HepG2 (cell line): ENCODE data around the gene PRKG1. TPM values are rescaled to one million over a fixed set of nuclear protein-coding genes. Genes with fewer than 3 reads are reported as not detected.

Experiments used
- ATAC-seq: fragments of 200-7000 bp; cut with Tn5 transposase; 3 replicates; pipeline ENCODE4 v1.9.1; 2020; ENCODE audit warnings: mild to moderate bottlenecking, moderate library complexity
- BruUV-seq: library from RNA; stranded (reverse); fragments of 400-500 nt; replicated peaks from 2 replicates; lab custom pipeline; 2021; lab: Mats Ljungman, UMichigan
- CTCF ChIA-PET: fragments of 300-600 bp; formaldehyde crosslinking; extraction: SDS; loops from one replicate; lab custom pipeline; 2021; ENCODE audit warnings: low total read pairs, inconsistent platforms, low intra/inter-chr PET ratio; lab: Yijun Ruan, JAX
- POLR2A ChIA-PET: fragments of 350-600 bp; sonication (Branson Sonifier 250); formaldehyde crosslinking; loops from one replicate; lab custom pipeline; 2020; ENCODE audit warnings: antibody characterized with exemption, inconsistent platforms; lab: Yijun Ruan, JAX
- DNase-seq: peaks from one replicate; pipeline ENCODE4 v3.0.0-alpha.2; 2015; ENCODE audit warnings: low spot score
- FAIRE-seq: peaks from 3 replicates; lab custom pipeline; 2011; peaks lifted over from hg19 to GRCh38; lab: Jason Lieb, UNC
- H2AFZ ChIP-seq: one replicate; pipeline ENCODE4 v1.6.1; 2011; ENCODE audit warnings: low read length, inconsistent platforms
- H3K27ac ChIP-seq: fragments of 300-600 bp; 3 replicates; pipeline ENCODE4 v1.8.0; 2011; ENCODE audit warnings: mixed run types, mild to moderate bottlenecking, mixed read lengths, low read length, inconsistent platforms; ENCODE audit not compliant: insufficient read depth; ENCODE audit errors: extremely low read length
- H3K27me3 ChIP-seq, 2 experiments: fragments of 200-600 bp in 1 of 2; 2 replicates in 1 of 2; 3 replicates in 1 of 2; pipeline versions ENCODE4 v1.6.0 to v1.8.0; 2011; ENCODE audit warnings: low read length in 2 of 2, mild to moderate bottlenecking in 2 of 2, moderate library complexity in 2 of 2, inconsistent platforms in 1 of 2; ENCODE audit not compliant: insufficient read depth in 2 of 2, control insufficient read depth in 1 of 2
- H3K36me3 ChIP-seq, 2 experiments: fragments of 200-600 bp in 1 of 2; replicated peaks in 1 of 2; 2 replicates in 1 of 2; 3 replicates in 1 of 2; pipeline versions ENCODE4 v1.5.1 to v1.8.0; 2011; ENCODE audit warnings: low read length in 2 of 2, inconsistent platforms in 1 of 2; ENCODE audit not compliant: insufficient read depth in 2 of 2, control insufficient read depth in 1 of 2
- H3K4me1 ChIP-seq: 2 replicates; pipeline ENCODE4 v1.5.1; 2012; ENCODE audit warnings: low read length, inconsistent platforms; ENCODE audit not compliant: insufficient read depth
- H3K4me2 ChIP-seq: 2 replicates; pipeline ENCODE4 v1.6.0; 2011; ENCODE audit warnings: low read depth, low read length, inconsistent platforms
- H3K4me3 ChIP-seq, 3 experiments: fragments of 200-600 bp in 1 of 3; sonication (generic), shearing (Covaris generic) in 1 of 3; replicated peaks in 1 of 3; 2 replicates each; pipeline ENCODE4 v1.5.1; 2011 to 2016; ENCODE audit warnings: low read length in 3 of 3, inconsistent platforms in 2 of 3, low read depth in 2 of 3, mild to moderate bottlenecking in 2 of 3, control low read depth in 1 of 3, mixed read lengths in 1 of 3; ENCODE audit not compliant: insufficient read depth in 1 of 3
- H3K79me2 ChIP-seq: one replicate; pipeline ENCODE4 v1.6.1; 2011; ENCODE audit warnings: low read length, inconsistent platforms; ENCODE audit not compliant: insufficient read depth
- H3K9ac ChIP-seq: 2 replicates; pipeline ENCODE4 v1.6.0; 2011; ENCODE audit warnings: mild to moderate bottlenecking, low read depth, low read length, inconsistent platforms; ENCODE audit not compliant: insufficient read depth
- H3K9me3 ChIP-seq: 2 replicates; pipeline ENCODE4 v1.5.1; 2012; ENCODE audit warnings: mild to moderate bottlenecking, low read length
- H4K20me1 ChIP-seq: 2 replicates; pipeline ENCODE4 v1.6.0; 2011; ENCODE audit warnings: inconsistent platforms, mild to moderate bottlenecking, low read length, moderate library complexity; ENCODE audit not compliant: insufficient read depth
- AFF4 ChIP-seq: sonication (generic); formaldehyde crosslinking; IDR thresholded peaks from 2 replicates; pipeline ENCODE4 v1.4.0; 2020; ENCODE audit warnings: missing genetic modification reagents
- ATF6 ChIP-seq: sonication (generic); formaldehyde crosslinking; conservative IDR thresholded peaks from 2 replicates; pipeline ENCODE4 v1.4.0; 2020; ENCODE audit warnings: missing genetic modification reagents
- CREB1 ChIP-seq, 2 experiments: fragments of 450-650 bp in 1 of 2; IDR thresholded peaks; 2 replicates each; pipeline ENCODE4 v1.6.1; 2016 to 2017; ENCODE audit warnings: control low read depth in 1 of 2, mild to moderate bottlenecking in 1 of 2, missing compliant biosample characterization in 1 of 2, missing genetic modification characterization in 1 of 2
- FOXO1 ChIP-seq: sonication (generic); formaldehyde crosslinking; IDR thresholded peaks from 2 replicates; pipeline ENCODE4 v1.4.0; 2020; ENCODE audit warnings: missing genetic modification reagents
- POLR2A ChIP-seq, 2 experiments: IDR thresholded peaks; 2 replicates each; pipeline ENCODE4 v1.6.1; 2011; ENCODE audit warnings: low read depth in 2 of 2, low read length in 2 of 2, mild to moderate bottlenecking in 1 of 2, moderate library complexity in 1 of 2; ENCODE audit not compliant: insufficient read depth in 1 of 2
- POLR2AphosphoS5 ChIP-seq: IDR thresholded peaks from 2 replicates; pipeline ENCODE4 v1.6.1; 2012; ENCODE audit warnings: low read depth, low read length
- ZFP90 ChIP-seq: sonication (generic); formaldehyde crosslinking; IDR thresholded peaks from 2 replicates; pipeline ENCODE4 v1.8.0; 2022; ENCODE audit warnings: missing genetic modification reagents, mild to moderate bottlenecking, inconsistent platforms, borderline replicate concordance
- ZNF33A ChIP-seq: sonication (generic); formaldehyde crosslinking; IDR thresholded peaks from 2 replicates; pipeline ENCODE4 v1.5.1; 2020; ENCODE audit warnings: missing genetic modification reagents, mild to moderate bottlenecking, moderate library complexity, borderline replicate concordance
- ZNF780A ChIP-seq: sonication (generic); formaldehyde crosslinking; IDR thresholded peaks from 2 replicates; pipeline ENCODE4 v1.8.0; 2022; ENCODE audit warnings: mild to moderate bottlenecking, missing genetic modification reagents, moderate library complexity
- ZNF792 ChIP-seq: IDR thresholded peaks from 2 replicates; pipeline ENCODE4 v1.6.1; 2016
- ZNF891 ChIP-seq: sonication (generic); formaldehyde crosslinking; IDR thresholded peaks from 2 replicates; pipeline ENCODE4 v1.5.0; 2020; ENCODE audit warnings: mild to moderate bottlenecking, missing genetic modification reagents
- ZSCAN21 ChIP-seq: sonication (generic); formaldehyde crosslinking; IDR thresholded peaks from 2 replicates; pipeline ENCODE4 v1.8.0; 2022; ENCODE audit warnings: mild to moderate bottlenecking, missing genetic modification reagents, moderate library complexity, borderline replicate concordance
- WGBS: methylation state at CpG from one replicate; pipeline ENCODE4 v1.1.6; 2017; ENCODE audit warnings: low lambda C conversion rate; 5-methylcytosine and 5-hydroxymethylcytosine counted together
- in situ Hi-C: cut with HindIII; loops from 2 replicates; pipeline ENCODE4 v1.10.0; 2017; ENCODE audit warnings: low pct_unique_long_range_greater_than_20kb; ENCODE audit not compliant: extremely low pct_ligation_motif_present
- intact Hi-C: fragments of 100-400 bp; cut with micrococcal nuclease; formaldehyde crosslinking; loops from one replicate; pipeline ENCODE4 v1.10.0; 2022; ENCODE audit not compliant: unreplicated experiment
- polyA plus RNA-seq, 8 experiments: library from polyadenylated mRNA; depleted of rRNA in 3 of 8; stranded (reverse) in 7 of 8; unstranded in 1 of 8; fragments of >200 nt; fragmentation: Illumina TruSeq in 4 of 8; extraction: Trizol in 4 of 8; gene quantifications; 2 replicates each; pipeline versions ENCODE4 v1.2.1 to v1.2.3, GENCODE V29; 2011 to 2016; ENCODE audit warnings: low read depth in 4 of 8, missing spikeins in 1 of 8, mixed read lengths in 1 of 8; ENCODE audit not compliant: insufficient read depth in 1 of 8
- total RNA-seq, 5 experiments: library from RNA; depleted of rRNA; stranded (reverse); fragments of >200 nt; fragmentation: Illumina TruSeq; extraction: Trizol; gene quantifications; 2 replicates each; pipeline ENCODE4 v1.2.3, GENCODE V29; 2016; ENCODE audit warnings: low read depth in 1 of 5

The PRKG1 gene
- total and polyA plus RNA-seq, 2 of the 13 experiments (the other 11 are each of a cell fraction or from before 2014, with no cell fraction given) = 0.01 TPM; not detected in 1

- Histone ChIP-seq H3K4me2 (peak overlapping the region; percentile 41), H2AFZ (no peak overlapping the region), H3K27ac (no peak overlapping the region), H3K79me2 (peaks cover 2% of the 10 kb centered on the region), H3K27me3 (peaks cover 0 to 13% of the 10 kb centered on the region in 2 experiments; a peak in 1 of 5 replicates), H3K4me1 (peaks cover 42% of the 10 kb centered on the region), H3K9ac (no peak overlapping the region), H3K9me3 (no peaks in the 10 kb centered on the region), H3K36me3 (no peaks in the 10 kb centered on the region), H3K4me3 (peak overlapping the region in 2 of 3 experiments; percentile 3 to 68; a peak in 3 of 6 replicates), H4K20me1 (no peaks in the 10 kb centered on the region)
- in situ Hi-C loops = loop anchor here (10.0 kb wide), 1 partner anchor 249 kb away; no protein-coding TSS in a partner anchor
- BruUV-seq = no TSS peak
- CTCF ChIA-PET = no interaction called here
- POLR2A ChIA-PET = no interaction called here
- 0 out of 4 replicates have a peak, but pooled peaks of 1 of the 2 experiments have one; percentile 15 for TF ChIP-seq POLR2A (IDR thresholded peaks at IDR 0.05; ENCODE audit: insufficient read depth in 1 of 2, low read depth in 2 of 2, low read length in 2 of 2)
- TF ChIP-seq POLR2AphosphoS5 = peak; percentile 4; the same call in 1 of the 2 replicates
- no peak for TF ChIP-seq ZNF792
- TF ChIP-seq CREB1 (IDR thresholded peaks at IDR 0.05) = no peak
- TF ChIP-seq CREB1 (CRISPR knock-in tag; IDR thresholded peaks at IDR 0.05) = peak; percentile 36; the same call in 1 of the 2 replicates
- no peak for TF ChIP-seq ZNF891 (CRISPR knock-in tag)
- TF ChIP-seq AFF4 (CRISPR knock-in tag) = 0 out of 2 replicates have a peak, but pooled peaks have one; percentile 3
- no peak for TF ChIP-seq FOXO1 (CRISPR knock-in tag)
- no peak for TF ChIP-seq ZNF33A (CRISPR knock-in tag)
- TF ChIP-seq ZSCAN21 (CRISPR knock-in tag) = no peak
- no peak for TF ChIP-seq ZNF780A (CRISPR knock-in tag)
- TF ChIP-seq ATF6 (CRISPR knock-in tag) = no peak
- no peak for TF ChIP-seq ZFP90
- FAIRE-seq (no peak), ATAC-seq (no peak), DNase-seq (no peak)
- intact Hi-C loops = no loop called here
- WGBS = 64% methylated on average over 1 of the region's 1 CpG
These were observed 1241.7 kb downstream of the PRKG1 start for GRCh38 chr10:52316001-52316400.
